DOHH2 (cell line): ENCODE results near the gene PRRT4.

Source experiments
- H3F3A ChIP-seq: fragments of 200-600 bp; sonication (generic), shearing (Covaris generic); 2 replicates; pipeline ENCODE4 v1.6.0; 2016; ENCODE audit warnings: antibody characterized with exemption, mild to moderate bottlenecking; ENCODE audit not compliant: control insufficient read depth, insufficient read depth
- H3K27ac ChIP-seq: fragments of 200-600 bp; sonication (generic); 2 replicates; pipeline ENCODE4 v1.5.1; 2014; ENCODE audit warnings: low read depth, mild to moderate bottlenecking, low read length, moderate library complexity
- H3K27me3 ChIP-seq: fragments of 200-600 bp; sonication (generic); 2 replicates; pipeline ENCODE4 v1.6.1; 2014; ENCODE audit warnings: mild to moderate bottlenecking, low read length, mixed read lengths; ENCODE audit not compliant: control insufficient read depth
- H3K36me3 ChIP-seq: fragments of 200-600 bp; sonication (generic); 2 replicates; pipeline ENCODE4 v1.6.1; 2014; ENCODE audit warnings: mild to moderate bottlenecking, low read length, moderate library complexity, mixed read lengths; ENCODE audit not compliant: control insufficient read depth
- H3K4me1 ChIP-seq: fragments of 200-600 bp; sonication (generic); 2 replicates; pipeline ENCODE4 v1.6.1; 2014; ENCODE audit warnings: mild to moderate bottlenecking, low read length, mixed read lengths; ENCODE audit not compliant: control insufficient read depth
- H3K4me2 ChIP-seq: fragments of 200-600 bp; sonication (generic); 2 replicates; pipeline ENCODE4 v1.6.0; 2014; ENCODE audit warnings: mild to moderate bottlenecking, low read length, moderate library complexity
- H3K4me3 ChIP-seq: fragments of 200-600 bp; sonication (generic); 2 replicates; pipeline ENCODE4 v1.5.1; 2014; ENCODE audit warnings: mild to moderate bottlenecking, low read length, mixed read lengths
- H3K79me2 ChIP-seq: fragments of 200-600 bp; sonication (generic); 2 replicates; pipeline ENCODE4 v1.6.1; 2014; ENCODE audit warnings: mild to moderate bottlenecking, low read length, mixed read lengths; ENCODE audit not compliant: control insufficient read depth
- H3K9me2 ChIP-seq: fragments of 200-600 bp; sonication (generic); replicated peaks from 2 replicates; pipeline ENCODE4 v1.6.1; 2014; ENCODE audit warnings: mild to moderate bottlenecking, low read length, mixed read lengths; ENCODE audit not compliant: control insufficient read depth
- H3K9me3 ChIP-seq: fragments of 200-600 bp; sonication (generic); 2 replicates; pipeline ENCODE4 v1.6.1; 2014; ENCODE audit warnings: antibody characterized with exemption, low read length, mixed read lengths; ENCODE audit not compliant: control insufficient read depth, insufficient read depth
- H4K20me1 ChIP-seq: fragments of 200-600 bp; sonication (generic); 2 replicates; pipeline ENCODE4 v1.6.0; 2014; ENCODE audit warnings: low read depth, mild to moderate bottlenecking, antibody characterized with exemption, low read length, moderate library complexity; ENCODE audit not compliant: control insufficient read depth, insufficient read depth
- EZH2phosphoT487 ChIP-seq: fragments of 200-600 bp; sonication (generic); IDR thresholded peaks from 2 replicates; pipeline ENCODE4 v1.6.1; 2017; ENCODE audit warnings: borderline replicate concordance, mild to moderate bottlenecking, antibody characterized with exemption, low read length, moderate library complexity, mixed read lengths
- TF ChIP-seq, protein P1 (sequence below): fragments of 200-600 bp; sonication (generic); IDR thresholded peaks from one replicate; pipeline ENCODE4 v1.5.1; 2014; ENCODE audit warnings: antibody characterized with exemption, mild to moderate bottlenecking, low read depth, low read length; ENCODE audit not compliant: poor library complexity, severe bottlenecking

PRRT4 gene

GRCh38 chr7:128303643-128304042 lies 57.8 kb downstream of the PRRT4 start:
- Histone ChIP-seq H3K36me3 (peaks cover 55% of the 10 kb centered on the region), H3F3A (no peaks in the 10 kb centered on the region), H3K79me2 (no peaks in the 10 kb centered on the region), H3K4me3 (no peak overlapping the region), H3K27ac (no peak overlapping the region), H3K4me2 (no peak overlapping the region), H3K9me3 (no peaks in the 10 kb centered on the region), H3K4me1 (no peaks in the 10 kb centered on the region), H3K27me3 (no peaks in the 10 kb centered on the region), H3K9me2 (no peaks in the 10 kb centered on the region), H4K20me1 (0 out of 2 replicates have a peak, but pooled peaks cover 5% of the 10 kb centered on the region)
- no peak for TF ChIP-seq EZH2phosphoT487
- TF ChIP-seq, protein P1, sequence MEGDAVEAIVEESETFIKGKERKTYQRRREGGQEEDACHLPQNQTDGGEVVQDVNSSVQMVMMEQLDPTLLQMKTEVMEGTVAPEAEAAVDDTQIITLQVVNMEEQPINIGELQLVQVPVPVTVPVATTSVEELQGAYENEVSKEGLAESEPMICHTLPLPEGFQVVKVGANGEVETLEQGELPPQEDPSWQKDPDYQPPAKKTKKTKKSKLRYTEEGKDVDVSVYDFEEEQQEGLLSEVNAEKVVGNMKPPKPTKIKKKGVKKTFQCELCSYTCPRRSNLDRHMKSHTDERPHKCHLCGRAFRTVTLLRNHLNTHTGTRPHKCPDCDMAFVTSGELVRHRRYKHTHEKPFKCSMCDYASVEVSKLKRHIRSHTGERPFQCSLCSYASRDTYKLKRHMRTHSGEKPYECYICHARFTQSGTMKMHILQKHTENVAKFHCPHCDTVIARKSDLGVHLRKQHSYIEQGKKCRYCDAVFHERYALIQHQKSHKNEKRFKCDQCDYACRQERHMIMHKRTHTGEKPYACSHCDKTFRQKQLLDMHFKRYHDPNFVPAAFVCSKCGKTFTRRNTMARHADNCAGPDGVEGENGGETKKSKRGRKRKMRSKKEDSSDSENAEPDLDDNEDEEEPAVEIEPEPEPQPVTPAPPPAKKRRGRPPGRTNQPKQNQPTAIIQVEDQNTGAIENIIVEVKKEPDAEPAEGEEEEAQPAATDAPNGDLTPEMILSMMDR = no peak

GRCh38 chr7:128303133-128303532 lies 58.4 kb downstream of the PRRT4 start:
- H4K20me1 ChIP-seq = 0 out of 2 replicates have a peak, but pooled peaks cover 5% of the 10 kb centered on the region
- H3K79me2 ChIP-seq = no peaks in the 10 kb centered on the region
- no peaks in the 10 kb centered on the region for H3K9me3 ChIP-seq
- no peaks in the 10 kb centered on the region for H3K27me3 ChIP-seq
- no peak overlapping the region for H3K27ac ChIP-seq
- peaks cover 51% of the 10 kb centered on the region for H3K36me3 ChIP-seq
- no peak overlapping the region for H3K4me3 ChIP-seq
- no peaks in the 10 kb centered on the region for H3F3A ChIP-seq
- H3K4me1 ChIP-seq = no peaks in the 10 kb centered on the region
- no peak for TF ChIP-seq EZH2phosphoT487
- TF ChIP-seq, protein P1 = no peak
- H3K9me2 ChIP-seq = no peaks in the 10 kb centered on the region
- no peak overlapping the region for H3K4me2 ChIP-seq

DNA sequence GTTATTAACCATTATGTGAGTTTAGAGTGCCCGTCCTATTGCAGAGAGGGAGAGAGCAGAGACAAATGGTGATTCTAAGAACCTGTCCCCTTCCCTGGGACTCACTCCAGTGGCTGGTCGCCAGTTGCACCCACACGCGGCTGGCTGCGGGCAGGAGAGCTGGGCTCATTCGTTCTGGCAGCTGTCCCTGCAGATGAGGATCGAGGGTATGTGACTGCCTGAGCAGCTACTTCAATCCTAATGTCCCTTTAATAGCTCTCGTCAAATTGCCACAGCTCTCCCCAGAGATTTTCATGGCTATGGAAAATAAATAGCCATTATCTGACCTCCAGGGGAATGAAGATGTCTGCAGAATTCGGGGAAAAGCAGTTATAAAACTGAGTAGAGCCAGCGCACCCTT lies 59.4 kb downstream of the PRRT4 start:
- no peaks in the 10 kb centered on the region for H3K27me3 ChIP-seq
- peaks cover 41% of the 10 kb centered on the region for H3K36me3 ChIP-seq
- no peaks in the 10 kb centered on the region for H3K4me1 ChIP-seq
- TF ChIP-seq, protein P1 = no peak
- TF ChIP-seq EZH2phosphoT487 = no peak
- H3K27ac ChIP-seq = no peak overlapping the region
- H3K4me3 ChIP-seq = no peak overlapping the region
- H3K9me3 ChIP-seq = no peaks in the 10 kb centered on the region
- no peaks in the 10 kb centered on the region for H3K79me2 ChIP-seq
- no peaks in the 10 kb centered on the region for H3K9me2 ChIP-seq
- no peak overlapping the region for H3K4me2 ChIP-seq
- 0 out of 2 replicates have a peak, but pooled peaks cover 5% of the 10 kb centered on the region for H4K20me1 ChIP-seq
- H3F3A ChIP-seq = no peaks in the 10 kb centered on the region
